Measurements from ENCODE around the gene ATE1.

DNA sequence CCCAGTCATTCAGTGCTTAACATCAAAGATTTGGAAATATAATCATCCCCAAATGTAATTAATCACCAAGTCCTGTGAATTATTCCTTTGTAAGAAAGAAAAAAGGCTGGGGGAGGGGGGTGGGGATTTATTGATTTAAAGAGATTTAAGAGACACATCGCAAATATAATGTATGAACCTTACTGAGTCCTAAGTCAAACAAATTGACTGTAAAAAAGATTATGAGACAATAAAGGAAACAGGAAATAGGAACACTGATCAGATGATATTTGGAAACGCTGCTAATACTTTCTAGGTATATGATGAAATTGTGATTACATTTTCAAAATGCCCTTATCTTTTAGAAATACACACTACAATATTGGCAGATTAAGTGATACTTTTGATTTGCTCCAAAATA is 92.5 kb downstream of the ATE1 start:
- no peak for TF ChIP-seq HOXA7 (CRISPR knock-in tag; IDR thresholded peaks at IDR 0.05)
- no peak for TF ChIP-seq CTCF (IDR thresholded peaks at IDR 0.05)
- no peak for TF ChIP-seq ZSCAN20 (CRISPR knock-in tag; IDR thresholded peaks at IDR 0.05)
- no peak for TF ChIP-seq FOXS1 (CRISPR knock-in tag; IDR thresholded peaks at IDR 0.05)
- TF ChIP-seq POLR2A (IDR thresholded peaks at IDR 0.05; ENCODE audit: low read length) = no peak
- no peak for TF ChIP-seq ELK1 (IDR thresholded peaks at IDR 0.05; ENCODE audit: low read depth, low read length)
- no peak for TF ChIP-seq SMC3 (IDR thresholded peaks at IDR 0.05)

Measured in A549 (cell line).